Progenitor cell of endocrine pancreas (in vitro differentiated cells): ENCODE measurements around the gene SEM1. TPM values are rescaled to one million over a fixed set of nuclear protein-coding genes. Genes with fewer than 3 reads are reported as not detected.

Experiments used
- DNase-seq: peaks from one replicate; pipeline ENCODE4 v3.0.0; 2021; ENCODE audit warnings: low spot score; ENCODE audit not compliant: unreplicated experiment
- H3K27ac Mint-ChIP-seq: 2 replicates; pipeline ENCODE4 v1.8.0; 2021; ENCODE audit warnings: mild to moderate bottlenecking, moderate library complexity, mixed read lengths
- H3K27me3 Mint-ChIP-seq: 2 replicates; pipeline ENCODE4 v1.8.0; 2021; ENCODE audit warnings: mixed read lengths
- H3K36me3 Mint-ChIP-seq: 2 replicates; pipeline ENCODE4 v1.8.0; 2022; ENCODE audit warnings: mixed read lengths; ENCODE audit not compliant: insufficient read depth
- H3K4me1 Mint-ChIP-seq: 2 replicates; pipeline ENCODE4 v1.8.0; 2021; ENCODE audit warnings: low read depth, mixed read lengths
- H3K4me3 Mint-ChIP-seq: 2 replicates; pipeline ENCODE4 v1.8.0; 2021; ENCODE audit warnings: low read depth, mild to moderate bottlenecking, moderate library complexity, mixed read lengths
- H3K9me3 Mint-ChIP-seq: 2 replicates; pipeline ENCODE4 v1.8.0; 2021; ENCODE audit warnings: low read depth, mixed read lengths
- CTCF ChIP-seq: fragments of 200-600 bp; sonication (generic); IDR thresholded peaks from one replicate; pipeline ENCODE4 v1.5.0; 2021; ENCODE audit warnings: antibody characterized with exemption, mild to moderate bottlenecking; ENCODE audit not compliant: unreplicated experiment
- total RNA-seq: library from RNA; stranded (reverse); gene quantifications from 2 replicates; pipeline ENCODE4 v1.2.1, GENCODE V29; 2021

SEM1 gene
- total RNA-seq, 1 donor from 2014 or later = 64.2 TPM

- no peak for DNase-seq
- Mint-ChIP-seq H3K36me3 (no peaks in the 10 kb centered on the region), H3K27ac (no peak overlapping the region), H3K9me3 (peaks cover 3% of the 10 kb centered on the region), H3K4me1 (peaks cover 3% of the 10 kb centered on the region), H3K27me3 (no peaks in the 10 kb centered on the region), H3K4me3 (no peak overlapping the region)
- TF ChIP-seq CTCF = no peak
Measured at GRCh38 chr7:96655956-96656355, 53.7 kb downstream of the SEM1 start.

GRCh38 chr7:96654630-96655188 is 54.9 kb downstream of the SEM1 start:
- peaks cover 3% of the 10 kb centered on the region for H3K9me3 Mint-ChIP-seq
- no peak for TF ChIP-seq CTCF
- no peak overlapping the region for H3K27ac Mint-ChIP-seq
- H3K36me3 Mint-ChIP-seq = no peaks in the 10 kb centered on the region
- peaks cover 3% of the 10 kb centered on the region for H3K4me1 Mint-ChIP-seq
- H3K4me3 Mint-ChIP-seq = no peak overlapping the region
- DNase-seq = no peak
- no peaks in the 10 kb centered on the region for H3K27me3 Mint-ChIP-seq

GRCh38 chr7:96649981-96650380 is 59.7 kb downstream of the SEM1 start:
- no peaks in the 10 kb centered on the region for H3K36me3 Mint-ChIP-seq
- H3K9me3 Mint-ChIP-seq = peaks cover 3% of the 10 kb centered on the region
- no peak for DNase-seq
- H3K27ac Mint-ChIP-seq = no peak overlapping the region
- no peak for TF ChIP-seq CTCF
- H3K4me3 Mint-ChIP-seq = no peak overlapping the region
- H3K27me3 Mint-ChIP-seq = no peaks in the 10 kb centered on the region
- peaks cover 4% of the 10 kb centered on the region for H3K4me1 Mint-ChIP-seq

GRCh38 chr7:96648784-96649183 is 60.9 kb downstream of the SEM1 start:
- H3K4me1 Mint-ChIP-seq = peaks cover 6% of the 10 kb centered on the region
- H3K27ac Mint-ChIP-seq = no peak overlapping the region
- no peaks in the 10 kb centered on the region for H3K36me3 Mint-ChIP-seq
- DNase-seq = no peak
- no peak for TF ChIP-seq CTCF
- peaks cover 3% of the 10 kb centered on the region for H3K9me3 Mint-ChIP-seq
- H3K27me3 Mint-ChIP-seq = no peaks in the 10 kb centered on the region
- H3K4me3 Mint-ChIP-seq = no peak overlapping the region

GRCh38 chr7:96647733-96648132 is 61.9 kb downstream of the SEM1 start:
- no peak for TF ChIP-seq CTCF
- Mint-ChIP-seq H3K4me3 (no peak overlapping the region), H3K9me3 (peaks cover 1% of the 10 kb centered on the region), H3K4me1 (peaks cover 3% of the 10 kb centered on the region), H3K36me3 (no peaks in the 10 kb centered on the region), H3K27me3 (no peaks in the 10 kb centered on the region), H3K27ac (no peak overlapping the region)
- DNase-seq = no peak
